Globus pallidus (tissue), 1 donor: ENCODE data around the gene SYT12.
"Not testable (repeated sequence)": the region's sequence is repeated elsewhere in the genome, so short reads cannot be mapped to it uniquely, and the experiment has no call there.

Source experiments
- DNase-seq: peaks from one replicate; pipeline ENCODE4 v3.0.0-alpha.2; 2015; ENCODE audit warnings: low spot score

Gene SYT12, protein sequence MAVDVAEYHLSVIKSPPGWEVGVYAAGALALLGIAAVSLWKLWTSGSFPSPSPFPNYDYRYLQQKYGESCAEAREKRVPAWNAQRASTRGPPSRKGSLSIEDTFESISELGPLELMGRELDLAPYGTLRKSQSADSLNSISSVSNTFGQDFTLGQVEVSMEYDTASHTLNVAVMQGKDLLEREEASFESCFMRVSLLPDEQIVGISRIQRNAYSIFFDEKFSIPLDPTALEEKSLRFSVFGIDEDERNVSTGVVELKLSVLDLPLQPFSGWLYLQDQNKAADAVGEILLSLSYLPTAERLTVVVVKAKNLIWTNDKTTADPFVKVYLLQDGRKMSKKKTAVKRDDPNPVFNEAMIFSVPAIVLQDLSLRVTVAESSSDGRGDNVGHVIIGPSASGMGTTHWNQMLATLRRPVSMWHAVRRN

DNA sequence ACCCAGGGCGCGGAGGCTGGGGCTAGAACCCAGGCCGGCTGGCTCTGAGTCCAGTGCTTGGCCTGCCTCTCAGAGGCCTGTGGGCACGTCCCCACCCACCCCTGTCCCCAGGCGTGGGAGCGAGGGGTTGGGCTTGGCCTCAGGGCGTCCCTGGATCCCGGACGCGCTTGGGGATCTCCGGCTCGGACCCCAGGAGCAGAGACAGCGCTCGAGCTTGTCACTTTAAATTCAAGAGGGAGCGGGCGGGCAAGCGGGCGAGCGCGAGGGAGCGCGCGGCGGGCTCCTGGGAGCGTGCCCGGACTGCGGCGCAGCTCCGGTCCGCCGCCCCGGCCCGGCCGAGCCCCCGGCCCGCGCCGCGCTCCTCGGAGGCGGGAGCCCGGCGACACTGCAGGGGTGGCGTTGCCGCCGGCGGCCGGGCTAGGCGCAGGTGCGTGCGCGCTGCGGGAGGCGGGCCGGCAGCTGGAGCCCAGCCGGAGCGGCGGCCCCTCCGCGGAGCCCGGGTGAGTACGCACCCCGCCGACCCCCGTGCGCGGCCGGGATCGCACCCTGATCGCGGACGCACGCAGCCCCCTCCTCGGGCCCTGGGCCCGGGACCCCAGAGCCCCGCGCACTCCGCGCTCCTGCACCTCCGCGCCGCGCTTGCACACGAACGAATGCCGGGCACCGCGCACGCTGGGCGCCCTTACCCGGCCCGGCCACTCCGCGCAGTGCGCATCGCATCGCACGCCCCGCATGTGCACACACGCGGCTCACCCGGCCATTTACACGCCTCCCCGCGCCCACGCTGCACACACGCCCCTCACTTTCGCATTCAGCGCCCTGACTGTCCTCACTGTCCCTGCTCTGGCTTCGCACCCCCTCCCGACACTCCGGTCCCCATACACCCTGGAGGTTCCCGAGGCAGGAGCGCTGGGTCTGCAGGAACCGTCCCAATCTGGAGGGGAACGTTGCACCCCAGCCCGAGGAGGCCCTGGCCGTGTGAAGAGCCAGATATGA is at the start of gene SYT12:
TSS of gene SYT12 (plus strand) at position 174 of the 996 bp plus-strand sequence. CDS start 7,011 bp downstream, outside the sequence.
- no peak for DNase-seq

DNA sequence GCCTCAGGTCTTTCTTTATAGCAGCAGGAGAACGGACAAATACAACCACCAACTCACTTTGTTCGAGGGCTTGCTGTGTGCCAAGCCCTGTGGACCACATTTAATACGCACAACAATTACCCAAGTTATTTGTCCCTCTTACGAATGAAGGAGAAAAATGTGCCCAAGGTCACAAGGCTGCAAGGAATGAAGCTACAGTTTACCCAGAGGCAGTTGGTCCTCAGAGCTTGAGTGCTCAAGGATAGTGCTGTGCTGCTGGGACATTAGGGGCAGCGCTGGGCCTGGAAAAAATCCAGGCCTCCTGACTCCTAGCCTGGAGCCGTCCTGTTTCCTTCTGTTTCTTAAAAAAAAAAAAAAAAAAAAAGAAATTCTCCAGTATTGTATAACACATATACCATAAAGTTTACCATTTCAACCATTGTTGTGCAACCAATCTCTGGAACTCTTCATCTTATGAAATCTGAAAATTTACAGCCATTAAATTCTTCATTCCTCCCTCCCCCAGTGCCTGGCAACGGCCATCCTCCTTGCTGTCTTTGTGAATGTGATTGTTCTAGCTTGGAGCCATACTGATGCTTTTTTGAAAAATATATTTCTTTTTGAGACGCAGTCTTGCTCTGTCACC is 48.9 kb upstream of the SYT12 start:
- DNase-seq: no peak

DNA sequence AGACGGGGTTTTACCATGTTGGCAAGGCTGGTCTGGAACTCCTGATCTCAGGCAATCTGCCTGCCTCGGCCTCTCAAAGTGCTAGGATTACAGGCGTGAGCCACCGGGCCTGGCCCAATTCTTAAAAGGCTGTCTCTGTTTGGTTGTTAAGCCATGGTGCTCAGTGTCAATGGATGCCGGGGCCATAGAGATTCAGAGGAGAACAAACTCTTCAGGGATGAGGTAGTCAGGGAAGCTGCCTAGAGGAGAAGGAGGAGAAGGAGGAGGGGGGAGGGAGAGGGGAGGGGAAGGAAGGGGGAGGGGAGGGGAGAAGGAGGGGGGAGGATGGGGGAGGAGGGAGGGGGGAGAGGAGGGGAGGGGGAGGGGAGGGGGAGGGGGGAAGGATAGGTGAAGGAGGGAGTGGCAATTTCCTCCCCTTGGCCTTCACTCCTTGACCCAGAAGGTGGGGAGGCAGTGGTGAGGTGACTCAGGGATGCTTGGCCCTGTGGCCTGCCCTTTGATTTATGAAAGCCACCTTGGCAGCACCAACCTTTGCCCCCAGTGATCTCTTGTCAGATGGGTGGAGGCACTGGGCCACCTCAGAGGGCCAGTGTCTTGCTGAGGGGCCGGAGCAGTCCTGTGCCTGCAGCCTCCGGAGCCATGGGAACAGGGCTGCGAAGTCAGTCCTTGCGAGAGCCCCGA is 48.1 kb upstream of the SYT12 start, which contains the start of gene C11orf86:
TSS of gene C11orf86 (plus strand) at position 581 of the 681 bp plus-strand sequence. CDS start at position 640, 59 bp downstream.
- DNase-seq: no peak

DNA sequence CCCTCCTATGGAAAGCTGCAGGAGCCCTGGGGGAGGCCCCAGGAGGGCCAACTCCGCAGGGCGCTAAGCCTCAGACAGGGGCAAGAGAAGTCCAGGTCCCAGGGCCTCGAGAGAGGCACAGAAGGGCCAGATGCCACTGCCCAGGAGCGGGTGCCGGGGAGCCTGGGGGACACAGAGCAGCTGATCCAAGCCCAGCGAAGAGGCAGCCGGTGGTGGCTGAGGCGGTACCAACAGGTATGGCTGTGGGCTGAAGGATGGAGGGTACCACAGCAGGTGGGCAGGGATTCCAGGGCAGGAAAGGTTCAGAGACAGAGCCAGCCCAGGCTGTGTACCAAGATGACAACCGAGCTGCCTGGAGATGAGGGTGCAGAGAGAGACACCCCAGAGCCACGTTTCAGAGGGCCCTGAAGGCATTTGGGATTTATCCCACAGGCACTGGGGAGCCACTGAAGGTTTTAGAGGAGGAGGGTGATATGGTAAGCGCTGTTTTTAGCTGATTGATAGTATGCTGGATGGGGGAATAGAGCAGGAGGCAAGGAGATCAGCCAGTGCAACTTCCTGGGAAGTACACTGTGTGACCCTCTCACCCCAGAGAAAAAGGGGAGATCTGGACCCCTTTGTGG is 47.4 kb upstream of the SYT12 start:
- no peak for DNase-seq

DNA sequence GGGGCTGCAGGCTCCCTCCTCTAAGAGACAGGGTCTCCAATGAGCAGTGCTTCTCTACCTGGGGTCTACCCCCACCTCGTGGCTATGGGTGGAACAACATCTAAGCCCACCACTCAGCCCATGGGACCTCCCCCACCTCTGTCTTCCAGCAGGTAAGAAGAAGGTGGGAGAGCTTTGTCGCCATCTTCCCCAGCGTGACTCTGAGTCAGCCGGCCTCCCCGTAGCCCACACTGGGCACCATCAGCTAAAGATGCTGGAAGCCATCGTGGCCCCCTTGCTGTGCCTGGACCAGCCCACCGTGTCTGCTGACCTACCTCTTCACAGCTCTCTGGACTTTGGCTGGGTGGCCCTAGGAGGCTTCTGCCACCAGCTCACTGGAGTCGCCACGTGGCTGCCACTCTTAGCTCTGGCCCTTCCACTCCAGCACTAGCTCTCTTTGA is 46.9 kb upstream of the SYT12 start:
- no peak for DNase-seq

DNA sequence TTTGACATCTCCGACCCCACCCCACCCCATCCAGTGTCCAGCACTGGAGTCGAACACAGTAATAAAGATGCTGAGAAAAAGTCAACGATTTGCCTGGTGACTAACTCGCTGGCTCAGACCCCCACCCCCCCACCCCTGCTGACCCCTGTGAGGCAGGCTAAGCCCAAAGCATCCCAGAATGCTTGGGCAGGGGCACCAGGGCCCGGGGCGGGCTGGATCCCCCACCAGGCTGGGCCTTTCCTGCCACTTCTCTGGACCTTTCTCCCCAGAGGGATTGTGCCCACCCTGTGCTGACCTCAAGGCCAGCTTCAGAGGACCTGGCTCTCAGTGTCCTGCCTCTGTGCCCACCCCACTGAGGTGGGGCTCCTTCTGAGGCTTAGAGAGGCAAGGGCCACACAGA is 46.0 kb upstream of the SYT12 start:
- no peak for DNase-seq

DNA sequence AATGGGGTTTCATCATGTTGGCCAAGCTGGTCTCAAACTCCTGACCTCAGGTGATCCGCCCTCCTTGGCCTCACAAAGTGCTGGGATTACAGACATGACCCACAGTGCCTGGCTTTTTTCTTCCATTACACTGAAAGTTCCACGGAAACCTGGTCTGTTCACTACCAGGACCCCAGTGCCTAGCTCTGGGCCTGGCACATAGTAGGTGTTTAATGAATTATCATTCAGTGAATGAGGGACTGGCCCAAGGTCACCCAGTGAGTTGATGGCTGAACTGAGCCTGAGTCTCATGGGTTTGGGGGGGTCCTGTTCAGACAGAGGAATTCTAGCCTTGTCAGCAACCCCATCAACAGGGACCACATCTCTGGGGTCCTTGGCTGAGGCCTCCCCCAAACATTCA is 44.7 kb upstream of the SYT12 start:
- no peak for DNase-seq

DNA sequence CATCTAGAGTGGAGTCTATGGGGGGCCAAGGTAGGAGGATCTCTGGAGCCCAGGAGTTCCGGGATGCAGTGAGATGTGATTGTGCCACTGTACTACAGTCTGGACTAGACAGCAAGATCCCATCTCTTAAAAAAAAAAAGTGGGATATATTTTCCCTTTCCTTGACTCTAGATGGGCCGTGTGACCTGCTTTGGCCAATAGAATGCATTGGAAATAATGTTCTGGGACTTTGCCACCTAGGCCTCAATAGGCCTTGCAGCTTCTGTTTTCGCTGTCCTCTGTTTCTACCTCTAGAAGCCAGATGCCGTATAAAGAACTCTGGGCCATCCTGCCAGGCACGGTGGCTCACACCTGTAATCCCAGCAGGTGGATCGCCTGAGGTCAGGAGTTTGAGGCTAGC is 44.2 kb upstream of the SYT12 start:
- DNase-seq: no peak

DNA sequence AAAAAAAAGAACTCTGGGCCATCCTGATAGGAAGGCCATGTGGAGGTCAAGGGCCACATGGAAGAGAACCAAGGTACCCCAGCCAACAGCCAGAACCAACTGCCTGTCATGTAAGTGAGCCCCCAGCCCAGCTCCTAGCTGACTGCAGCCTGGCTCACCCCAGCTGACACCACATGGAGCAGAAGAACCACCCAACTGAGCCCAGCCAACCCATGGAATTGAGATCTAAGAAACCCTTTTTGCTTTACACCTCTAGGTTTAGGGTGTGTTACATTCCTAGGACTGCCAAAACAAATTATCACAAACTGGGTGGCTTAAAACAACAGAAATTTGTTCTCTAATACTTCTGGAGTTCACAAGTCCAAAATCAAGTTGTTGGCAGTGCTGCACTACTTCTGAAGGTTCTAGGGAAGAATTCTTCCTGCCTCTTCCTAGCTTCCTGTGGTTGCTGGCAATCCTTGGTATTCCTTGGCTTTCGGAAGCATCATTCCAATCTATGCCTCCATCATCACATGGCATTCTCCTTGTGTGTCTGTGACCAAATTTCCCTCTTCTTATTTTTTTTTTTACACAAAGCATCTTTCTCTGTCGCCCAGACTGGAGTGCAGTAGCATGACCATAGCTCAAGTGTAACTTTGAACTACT is 43.5 kb upstream of the SYT12 start:
- no peak for DNase-seq

DNA sequence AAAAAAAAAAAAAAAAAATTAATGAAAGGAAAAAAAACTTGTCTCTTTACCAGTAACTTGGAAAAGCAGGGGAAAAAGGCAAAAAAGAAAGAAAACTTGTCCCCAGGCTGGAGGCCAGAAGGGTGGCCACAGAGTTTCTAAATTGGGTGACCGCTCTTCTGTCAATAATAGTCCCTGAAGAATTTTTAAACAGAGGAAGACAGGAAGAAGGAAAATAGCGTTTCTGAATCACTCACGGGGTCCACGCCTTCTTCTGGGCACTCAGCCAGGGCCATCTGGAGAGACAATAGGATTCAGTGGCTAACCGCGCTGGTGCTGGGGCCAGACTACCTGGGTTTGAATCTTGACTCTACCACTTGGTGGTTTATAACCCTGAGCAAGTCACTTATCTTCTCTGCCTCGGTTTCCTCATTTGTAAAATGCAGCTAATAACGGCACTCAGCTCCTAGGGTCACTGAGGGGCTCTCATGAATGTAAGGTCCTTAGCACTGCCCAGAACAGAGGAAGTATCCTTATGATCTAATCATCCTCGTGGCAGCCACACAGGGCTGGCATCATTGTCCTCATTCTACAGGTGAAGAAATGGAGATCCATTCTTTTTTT is 40.9 kb upstream of the SYT12 start:
- DNase-seq: peak; percentile 42

DNA sequence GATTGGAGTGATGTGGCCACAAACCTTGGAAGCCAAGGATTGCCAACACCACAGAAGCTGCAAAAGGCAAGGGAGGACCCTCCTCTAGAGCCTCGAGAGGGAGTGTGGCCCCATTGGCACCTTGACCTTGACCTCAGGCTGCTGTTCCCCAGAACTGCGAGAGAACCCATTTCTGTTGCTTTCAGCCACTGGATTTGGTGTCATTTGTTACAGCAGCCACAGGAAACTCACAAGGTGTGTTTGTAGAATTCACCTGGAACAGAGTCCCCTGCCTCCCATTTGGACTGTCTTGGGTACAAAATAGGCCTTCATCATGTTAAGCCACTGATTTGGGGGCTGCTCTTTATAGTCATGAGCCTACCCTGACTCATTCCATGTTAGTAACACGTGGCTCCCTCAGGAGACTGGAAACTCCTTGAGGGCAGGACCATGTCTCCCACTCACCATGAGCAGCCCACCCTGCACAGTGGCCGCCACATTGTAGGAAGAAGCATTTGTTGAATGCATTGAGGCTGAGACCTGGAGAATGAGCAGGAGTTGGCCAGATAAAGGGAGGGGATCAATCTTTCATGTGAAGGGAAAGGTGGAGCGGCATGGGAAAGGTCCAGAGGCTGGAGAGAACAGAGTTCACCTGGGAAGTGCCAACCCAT is 39.5 kb upstream of the SYT12 start:
- no peak for DNase-seq

DNA sequence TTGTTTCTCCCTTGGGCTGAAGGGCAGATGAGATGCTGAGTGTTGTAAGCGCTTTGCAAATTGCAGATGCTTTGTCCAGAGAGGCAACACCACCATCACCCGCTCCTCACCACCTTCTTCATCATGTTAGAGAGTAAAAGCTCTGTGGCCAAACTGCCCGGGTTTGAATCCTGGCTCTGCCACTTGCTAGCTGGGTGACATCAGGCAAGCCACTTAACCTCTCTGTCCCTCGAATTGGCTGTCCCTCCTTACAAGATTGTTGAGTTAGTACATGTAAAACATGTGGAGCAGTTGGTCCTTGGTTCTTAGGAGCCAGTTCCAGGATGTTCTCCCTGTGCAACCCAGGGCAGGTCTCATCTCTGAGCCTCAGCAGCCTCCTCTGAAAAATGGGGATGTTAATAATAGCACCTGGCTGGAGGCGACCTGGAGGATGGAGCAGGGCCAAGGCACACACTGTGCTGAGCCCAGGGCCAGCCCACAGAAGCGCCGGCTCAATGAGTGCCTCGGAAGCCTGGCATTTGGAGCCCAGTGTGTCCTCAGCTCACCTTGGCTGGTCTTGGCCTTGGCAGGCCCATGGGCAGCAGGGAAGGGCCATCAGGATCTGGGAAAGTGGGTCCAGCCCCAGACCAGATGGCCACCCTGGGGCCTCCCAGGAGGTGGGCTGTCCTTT is 37.3 kb upstream of the SYT12 start:
- DNase-seq: no peak

DNA sequence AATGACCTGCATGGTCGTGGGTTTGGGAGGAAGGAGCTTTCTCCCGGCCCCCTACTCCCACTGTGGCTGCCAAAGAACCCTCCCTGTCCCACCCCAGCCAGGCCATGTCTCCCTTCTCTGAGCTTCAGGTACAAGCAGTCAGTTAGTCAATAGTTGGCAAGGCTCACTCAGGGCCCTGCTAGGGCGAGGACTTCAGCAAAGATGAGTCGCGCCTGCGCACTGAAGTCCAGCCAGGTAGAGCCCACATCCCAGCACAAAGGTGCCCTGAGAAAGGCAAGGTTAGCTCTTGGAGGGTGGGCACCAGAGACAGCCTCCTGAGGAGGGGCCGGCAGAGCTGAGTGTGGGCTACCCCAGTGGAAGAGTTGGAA is 36.8 kb upstream of the SYT12 start:
- DNase-seq: no peak

DNA sequence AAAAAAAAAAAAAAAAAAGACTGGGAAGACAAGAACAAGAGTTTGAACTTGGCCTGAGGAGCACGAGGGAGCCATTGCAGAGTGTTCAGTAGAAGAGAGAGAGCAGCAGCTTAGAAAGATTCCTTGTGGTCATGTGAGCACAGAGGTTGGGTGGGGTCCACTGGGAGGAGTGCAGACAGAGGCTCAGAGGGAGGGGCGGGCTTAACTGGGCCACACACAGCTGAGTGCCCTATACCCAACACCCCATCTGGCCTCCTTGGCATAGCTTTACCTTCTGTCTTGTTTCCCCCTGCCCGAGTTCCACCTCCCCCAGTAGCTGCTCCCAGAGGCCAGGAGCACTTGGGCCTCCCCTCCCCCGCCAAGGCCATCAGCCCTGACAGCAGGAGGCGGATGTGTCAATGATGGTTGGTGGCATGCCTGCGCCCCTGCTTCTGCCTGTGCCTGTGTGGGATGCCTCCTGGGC is 35.7 kb upstream of the SYT12 start:
- no peak for DNase-seq

DNA sequence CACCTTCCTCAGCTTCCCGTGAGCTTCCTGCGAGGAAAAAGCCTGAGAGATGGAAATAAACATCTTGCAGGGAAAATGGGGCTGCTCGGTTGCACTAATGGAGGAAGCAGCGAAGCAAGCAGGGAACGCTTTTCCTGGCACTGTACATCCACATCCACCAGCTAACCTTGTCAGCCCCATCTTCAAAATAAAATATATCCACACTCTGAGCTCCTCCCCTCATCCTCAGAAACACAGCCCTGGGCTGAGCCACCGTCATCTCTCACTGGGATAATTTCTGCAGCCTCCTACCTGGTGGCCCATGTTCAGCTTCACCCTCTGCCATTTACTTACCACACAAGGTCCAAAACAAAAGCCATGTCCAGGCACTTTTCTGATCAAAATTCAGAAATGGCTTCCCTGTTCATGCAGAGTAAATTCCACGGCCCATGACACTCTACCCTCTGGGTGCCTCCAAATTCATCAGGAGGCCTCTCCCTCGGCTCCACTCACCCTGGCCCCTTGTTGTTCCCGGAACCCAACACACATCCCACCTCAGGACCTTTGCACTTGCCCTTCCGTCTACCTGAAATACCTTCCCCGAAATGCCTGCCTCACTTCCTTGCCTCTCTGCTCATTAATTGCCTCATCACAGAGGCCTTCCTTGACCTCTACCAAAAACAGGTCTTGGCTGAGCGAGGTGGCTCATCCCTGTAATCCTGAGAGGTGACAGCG is 34.9 kb upstream of the SYT12 start:
- no peak for DNase-seq

DNA sequence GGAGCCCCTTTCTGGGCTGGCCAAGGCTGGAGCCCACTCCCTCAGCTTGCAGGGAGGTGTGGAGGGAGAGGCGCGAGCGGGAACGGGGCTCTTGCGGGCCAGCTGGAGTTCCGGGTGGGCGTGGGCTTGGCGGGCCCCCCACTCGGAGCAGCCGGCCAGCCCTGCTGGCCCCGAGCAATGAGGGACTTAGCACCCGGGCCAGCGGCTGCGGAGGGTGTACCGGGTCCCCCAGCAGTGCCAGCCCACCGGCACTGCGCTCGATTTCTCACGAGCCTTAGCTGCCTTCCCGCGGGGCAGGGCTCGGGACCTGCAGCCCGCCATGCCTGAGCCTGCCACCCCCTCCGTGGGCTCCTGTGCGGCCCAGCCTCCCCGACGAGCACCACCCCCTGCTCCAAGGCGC is 34.2 kb upstream of the SYT12 start:
- DNase-seq: not testable (repeated sequence)

DNA sequence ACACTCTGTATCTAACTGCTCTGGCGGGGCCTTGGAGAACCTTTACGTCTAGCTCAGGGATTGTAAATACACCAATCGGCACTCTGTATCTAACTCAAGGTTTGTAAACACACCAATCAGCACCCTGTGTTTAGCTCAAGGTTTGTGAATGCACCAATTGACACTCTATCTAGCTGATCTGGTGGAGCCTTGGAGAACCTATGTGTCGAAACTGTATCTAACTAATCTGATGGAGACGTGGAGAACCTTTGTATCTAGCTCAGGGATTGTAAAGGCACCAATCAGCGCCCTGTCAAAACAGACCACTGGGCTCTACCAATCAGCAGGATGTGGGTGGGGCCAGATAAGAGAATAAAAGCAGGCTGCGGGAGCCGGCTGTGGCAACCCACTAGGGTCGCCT is 33.6 kb upstream of the SYT12 start:
- DNase-seq: not testable (repeated sequence)

DNA sequence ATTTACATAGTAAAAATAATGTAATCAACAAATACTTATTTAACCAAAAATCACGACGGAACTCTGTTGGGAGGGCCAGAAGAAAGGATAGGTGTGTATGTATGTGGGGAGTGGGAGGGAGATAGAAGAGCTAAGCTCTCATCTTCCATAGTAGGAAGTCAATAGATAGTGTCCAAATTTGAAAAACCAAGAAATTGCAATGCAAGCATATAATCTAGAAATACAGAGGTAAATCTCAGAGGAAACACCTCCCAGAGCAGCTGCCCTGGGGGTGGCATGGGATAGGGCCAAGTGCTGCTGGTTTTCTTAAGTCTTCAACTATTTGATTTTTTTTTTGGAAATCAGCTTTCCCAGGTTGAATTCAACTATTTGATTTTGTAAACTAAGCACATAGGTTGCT is 30.9 kb upstream of the SYT12 start:
- no peak for DNase-seq
